PC-9 (cell line): ENCODE measurements around the gene NARS2. TPM values are rescaled to one million over a fixed set of nuclear protein-coding genes. Genes with fewer than 3 reads are reported as not detected.
"Not testable (repeated sequence)": the region's sequence is repeated elsewhere in the genome, so short reads cannot be mapped to it uniquely, and the experiment has no call there.

ENCODE experiments used
- BruUV-seq: library from RNA; stranded (reverse); fragments of 400-500 nt; replicated peaks from 2 replicates; lab custom pipeline; 2021; lab: Mats Ljungman, UMichigan
- CTCF ChIA-PET: fragments of 300-600 bp; sonication (Branson Sonifier 250); formaldehyde crosslinking; loops from one replicate; lab custom pipeline; 2022; ENCODE audit warnings: antibody characterized with exemption; lab: Charles Lee
- POLR2A ChIA-PET: fragments of 300-600 bp; sonication (Branson Sonifier 250); formaldehyde crosslinking; loops from one replicate; lab custom pipeline; 2022; ENCODE audit warnings: antibody characterized with exemption; ENCODE audit not compliant: unreplicated experiment; lab: Charles Lee
- DNase-seq, 2 experiments: peaks; one replicate each; pipeline versions ENCODE4 v3.0.0 to v3.0.0-alpha.2; 2015 to 2022; ENCODE audit warnings: mixed read lengths in 1 of 2
- H2AFZ ChIP-seq: fragments of 200-600 bp; sonication (generic); 2 replicates; pipeline ENCODE4 v1.8.1; 2017; ENCODE audit warnings: antibody characterized with exemption
- H3F3A ChIP-seq: fragments of 200-600 bp; sonication (generic); 2 replicates; pipeline ENCODE4 v1.8.1; 2017; ENCODE audit warnings: antibody characterized with exemption, mild to moderate bottlenecking, low read depth; ENCODE audit not compliant: insufficient read depth
- H3K27ac ChIP-seq: fragments of 200-600 bp; sonication (generic); 2 replicates; pipeline ENCODE4 v1.6.1; 2016; ENCODE audit warnings: mixed run types
- H3K27me3 ChIP-seq: fragments of 200-600 bp; sonication (generic); 2 replicates; pipeline ENCODE4 v1.6.1; 2016; ENCODE audit warnings: low read depth, mixed run types; ENCODE audit not compliant: insufficient read depth
- H3K36me3 ChIP-seq: fragments of 200-600 bp; sonication (generic); 2 replicates; pipeline ENCODE4 v1.6.1; 2016; ENCODE audit warnings: low read depth, mixed run types
- H3K4me1 ChIP-seq: fragments of 200-600 bp; sonication (generic); replicated peaks from 2 replicates; pipeline ENCODE4 v1.6.1; 2016; ENCODE audit warnings: mixed run types; ENCODE audit not compliant: insufficient read depth
- H3K4me2 ChIP-seq: fragments of 200-600 bp; sonication (generic); 2 replicates; pipeline ENCODE4 v1.6.1; 2017; ENCODE audit warnings: mixed run types
- H3K4me3 ChIP-seq: fragments of 200-600 bp; sonication (generic); 2 replicates; pipeline ENCODE4 v1.6.1; 2016; ENCODE audit warnings: mixed run types
- H3K79me2 ChIP-seq: fragments of 200-600 bp; sonication (generic); 2 replicates; pipeline ENCODE4 v1.6.1; 2017; ENCODE audit warnings: low read depth, mixed run types
- H3K9me2 ChIP-seq: fragments of 200-600 bp; sonication (generic); 2 replicates; pipeline ENCODE4 v1.8.1; 2017; ENCODE audit warnings: mild to moderate bottlenecking; ENCODE audit not compliant: insufficient read depth
- H3K9me3 ChIP-seq: fragments of 200-600 bp; sonication (generic); 2 replicates; pipeline ENCODE4 v1.8.1; 2016; ENCODE audit warnings: low read depth; ENCODE audit not compliant: insufficient read depth
- H4K20me1 ChIP-seq: fragments of 200-600 bp; sonication (generic); 2 replicates; pipeline ENCODE4 v1.8.1; 2017; ENCODE audit not compliant: insufficient read depth
- EZH2 ChIP-seq: fragments of 200-600 bp; sonication (generic); IDR thresholded peaks from 2 replicates; pipeline ENCODE4 v1.8.0; 2017; ENCODE audit warnings: antibody characterized with exemption, low read depth
- intact Hi-C: fragments of 100-400 bp; cut with micrococcal nuclease; formaldehyde crosslinking; loops from one replicate; pipeline ENCODE4 v1.10.0; 2022; ENCODE audit not compliant: unreplicated experiment
- total RNA-seq: library from RNA; stranded (reverse); gene quantifications from 2 replicates; pipeline ENCODE4 v1.2.3, GENCODE V29; 2021
- TF ChIP-seq, protein P1 (sequence below): fragments of 200-600 bp; sonication (generic); conservative IDR thresholded peaks from 2 replicates; pipeline ENCODE4 v1.6.1; 2017; ENCODE audit warnings: mixed run types, antibody characterized with exemption, mild to moderate bottlenecking, moderate library complexity

The NARS2 gene
- total RNA-seq, 1 experiment from 2014 or later: 22.4 TPM

- no peaks in the 10 kb centered on the region for H3F3A ChIP-seq
- DNase-seq: no peak
- no peaks in the 10 kb centered on the region; the same call in 1 of the 2 replicates for H4K20me1 ChIP-seq
- H3K9me2 ChIP-seq: no peaks in the 10 kb centered on the region
- no peak overlapping the region for H3K4me3 ChIP-seq
- H3K27ac ChIP-seq: no peak overlapping the region
- no peak for TF ChIP-seq EZH2
- TF ChIP-seq, protein P1, sequence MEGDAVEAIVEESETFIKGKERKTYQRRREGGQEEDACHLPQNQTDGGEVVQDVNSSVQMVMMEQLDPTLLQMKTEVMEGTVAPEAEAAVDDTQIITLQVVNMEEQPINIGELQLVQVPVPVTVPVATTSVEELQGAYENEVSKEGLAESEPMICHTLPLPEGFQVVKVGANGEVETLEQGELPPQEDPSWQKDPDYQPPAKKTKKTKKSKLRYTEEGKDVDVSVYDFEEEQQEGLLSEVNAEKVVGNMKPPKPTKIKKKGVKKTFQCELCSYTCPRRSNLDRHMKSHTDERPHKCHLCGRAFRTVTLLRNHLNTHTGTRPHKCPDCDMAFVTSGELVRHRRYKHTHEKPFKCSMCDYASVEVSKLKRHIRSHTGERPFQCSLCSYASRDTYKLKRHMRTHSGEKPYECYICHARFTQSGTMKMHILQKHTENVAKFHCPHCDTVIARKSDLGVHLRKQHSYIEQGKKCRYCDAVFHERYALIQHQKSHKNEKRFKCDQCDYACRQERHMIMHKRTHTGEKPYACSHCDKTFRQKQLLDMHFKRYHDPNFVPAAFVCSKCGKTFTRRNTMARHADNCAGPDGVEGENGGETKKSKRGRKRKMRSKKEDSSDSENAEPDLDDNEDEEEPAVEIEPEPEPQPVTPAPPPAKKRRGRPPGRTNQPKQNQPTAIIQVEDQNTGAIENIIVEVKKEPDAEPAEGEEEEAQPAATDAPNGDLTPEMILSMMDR: no peak
- no peaks in the 10 kb centered on the region; the same call in 1 of the 2 replicates for H3K4me1 ChIP-seq
- ChIA-PET POLR2A (interaction anchor here (0.7 kb wide), 1 partner anchor 329 kb away, joined by 8 read pairs; no protein-coding TSS in a partner anchor), CTCF (interaction anchor here (0.5 to 0.6 kb wide), 2 partner anchors 524 to 1104 kb away, joined by 4 to 5 read pairs; no protein-coding TSS in a partner anchor)
- no peaks in the 10 kb centered on the region for H3K9me3 ChIP-seq
- intact Hi-C loops: no loop called here
- H3K36me3 ChIP-seq: peaks cover 7% of the 10 kb centered on the region; the same call in 1 of the 2 replicates
- BruUV-seq: no TSS peak
- H3K79me2 ChIP-seq: 0 out of 2 replicates have a peak, but pooled peaks cover 6% of the 10 kb centered on the region
- H2AFZ ChIP-seq: no peak overlapping the region
- no peak overlapping the region for H3K4me2 ChIP-seq
- no peaks in the 10 kb centered on the region for H3K27me3 ChIP-seq
These were observed 17.4 kb downstream of the NARS2 start for GRCh38 chr11:78557236-78557635.

DNA sequence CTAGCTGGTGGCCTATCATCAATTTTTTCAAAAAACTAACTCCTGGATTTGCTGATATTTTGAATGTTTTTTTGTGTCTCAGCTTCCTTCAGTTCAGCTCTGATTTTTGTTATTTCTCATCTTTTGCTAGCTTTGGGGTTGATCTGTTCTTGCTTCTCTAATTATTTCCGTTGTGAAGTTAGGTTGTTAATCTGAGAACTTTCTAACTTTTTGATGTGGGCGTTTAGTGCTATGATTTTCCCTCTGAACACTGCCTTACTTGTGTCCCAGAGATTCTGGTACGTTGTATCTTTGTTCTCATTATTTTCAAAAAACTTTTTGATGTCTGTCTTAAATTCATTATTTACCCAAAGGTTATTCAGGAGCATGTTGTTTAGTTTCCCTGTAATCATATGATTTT, 19.1 kb downstream of the NARS2 start:
- intact Hi-C loops: no loop called here
- H3K9me2 ChIP-seq: no peaks in the 10 kb centered on the region
- no TSS peak for BruUV-seq
- peaks cover 7% of the 10 kb centered on the region; the same call in 1 of the 2 replicates for H3K36me3 ChIP-seq
- no peak for DNase-seq
- H3K4me2 ChIP-seq: no peak overlapping the region
- no peak overlapping the region for H3K4me3 ChIP-seq
- no peak for TF ChIP-seq EZH2
- TF ChIP-seq, protein P1: no peak
- H3K9me3 ChIP-seq: no peaks in the 10 kb centered on the region
- H3K27ac ChIP-seq: no peak overlapping the region
- H4K20me1 ChIP-seq: no peaks in the 10 kb centered on the region; the same call in 1 of the 2 replicates
- no peaks in the 10 kb centered on the region for H3F3A ChIP-seq
- H2AFZ ChIP-seq: no peak overlapping the region
- CTCF ChIA-PET: no interaction called here
- no peaks in the 10 kb centered on the region for H3K27me3 ChIP-seq
- H3K4me1 ChIP-seq: no peaks in the 10 kb centered on the region
- POLR2A ChIA-PET: no interaction called here
- H3K79me2 ChIP-seq: no peaks in the 10 kb centered on the region

DNA sequence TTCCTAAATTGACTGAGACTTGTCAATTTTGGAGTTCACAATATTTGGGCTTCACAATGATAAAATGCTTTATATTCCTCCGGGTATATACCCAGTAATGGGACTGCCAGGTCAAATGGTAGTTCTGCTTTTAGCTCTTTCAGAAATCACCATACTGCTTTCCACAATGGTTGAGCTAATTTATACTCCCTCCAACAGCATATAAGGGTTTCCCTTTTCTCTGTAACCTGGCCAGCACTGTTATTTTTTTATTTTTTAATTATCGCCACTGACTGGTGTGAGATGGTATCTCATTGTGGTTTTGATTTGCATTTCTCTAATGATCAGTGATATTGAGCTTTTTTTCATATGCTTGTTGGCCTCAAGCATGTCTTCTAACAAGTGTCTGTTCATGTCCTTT, 21.8 kb downstream of the NARS2 start:
- POLR2A ChIA-PET: no interaction called here
- no peaks in the 10 kb centered on the region for H3K4me1 ChIP-seq
- H3K79me2 ChIP-seq: no peaks in the 10 kb centered on the region
- H3K27me3 ChIP-seq: no peaks in the 10 kb centered on the region
- H3K9me2 ChIP-seq: no peaks in the 10 kb centered on the region
- H4K20me1 ChIP-seq: no peaks in the 10 kb centered on the region
- CTCF ChIA-PET: no interaction called here
- peaks cover 7% of the 10 kb centered on the region; the same call in 1 of the 2 replicates for H3K36me3 ChIP-seq
- no peaks in the 10 kb centered on the region for H3K9me3 ChIP-seq
- H3K27ac ChIP-seq: no peak overlapping the region
- no peak overlapping the region for H3K4me3 ChIP-seq
- no peaks in the 10 kb centered on the region for H3F3A ChIP-seq
- H3K4me2 ChIP-seq: no peak overlapping the region
- no peak overlapping the region for H2AFZ ChIP-seq
- BruUV-seq: no TSS peak
- intact Hi-C loops: no loop called here
- DNase-seq: no peak
- no peak for TF ChIP-seq EZH2
- TF ChIP-seq, protein P1: no peak

- H3K9me3 ChIP-seq, H2AFZ ChIP-seq, BruUV-seq, DNase-seq, H3K9me2 ChIP-seq, H3K4me3 ChIP-seq, H3K4me2 ChIP-seq, H4K20me1 ChIP-seq, intact Hi-C loops, H3K27ac ChIP-seq, POLR2A ChIA-PET, H3K4me1 ChIP-seq, CTCF ChIA-PET, H3F3A ChIP-seq, H3K27me3 ChIP-seq, H3K79me2 ChIP-seq, H3K36me3 ChIP-seq: not testable (repeated sequence)
These were observed 22.5 kb downstream of the NARS2 start for GRCh38 chr11:78552139-78552538.
